ENCODE results near the gene MMP24. TPM values are rescaled to one million over a fixed set of nuclear protein-coding genes. Genes with fewer than 3 reads are reported as not detected.

Gene MMP24
- total and polyA plus RNA-seq, 2 experiments from 2014 or later, result 2.0 to 27.3 TPM

GRCh38 chr20:35225319-35226125 lies 968 bp upstream of the MMP24 start (continued):
- no peak for TF ChIP-seq REST (IDR thresholded peaks at IDR 0.05; ENCODE audit: unreplicated experiment)
- no peak for TF ChIP-seq ETS1 (IDR thresholded peaks at IDR 0.05)
- TF ChIP-seq JUNB (IDR thresholded peaks at IDR 0.05; ENCODE audit: unreplicated experiment), result no peak
- TF ChIP-seq EZH2 (IDR thresholded peaks at IDR 0.05; ENCODE audit: low read depth, unreplicated experiment), result no peak
- TF ChIP-seq NANOG (IDR thresholded peaks at IDR 0.05; ENCODE audit: borderline replicate concordance), result no peak
- TF ChIP-seq ZNF331 (CRISPR knock-in tag; IDR thresholded peaks at IDR 0.05; ENCODE audit: low read depth), result no peak
- TF ChIP-seq CREB1 (CRISPR knock-in tag; IDR thresholded peaks at IDR 0.05; ENCODE audit: low read depth), result no peak

GRCh38 chr20:35226884-35227681 lies 593 bp downstream of the MMP24 start:
- ATAC-seq (peak; percentile 83), DNase-seq (ENCODE audit: low spot score) (peak; percentile 82)
- H3K4me3 Mint-ChIP-seq, result peak overlapping the region; percentile 81
- Histone ChIP-seq H3K27ac (ENCODE audit: low read depth) (no peak overlapping the region), H3K36me3 (ENCODE audit: insufficient read depth) (no peaks in the 10 kb centered on the region), H3K4me2 (peak overlapping the region; percentile 88), H4K20me1 (replicated peaks; ENCODE audit: insufficient read depth) (peaks cover 4% of the 10 kb centered on the region), H3K27me3 (ENCODE audit: insufficient read depth) (peaks cover 10% of the 10 kb centered on the region; the same call in 1 of the 2 replicates), H3K4me3 (peak overlapping the region; percentile 61), H3K79me2 (replicated peaks; ENCODE audit: insufficient read depth) (peaks cover 6% of the 10 kb centered on the region; the same call in 1 of the 2 replicates), H3F3A (replicated peaks; ENCODE audit: low read depth) (0 out of 2 replicates have a peak, but pooled peaks cover 9% of the 10 kb centered on the region), H2AFZ (peak overlapping the region; percentile 47; the same call in 1 of the 2 replicates), H3K9me2 (ENCODE audit: insufficient read depth) (no peaks in the 10 kb centered on the region), H3K4me1 (ENCODE audit: insufficient read depth) (peaks cover 33% of the 10 kb centered on the region)
- H3K36me3 Mint-ChIP-seq (ENCODE audit: low read depth), result no peaks in the 10 kb centered on the region
- H3K27ac Mint-ChIP-seq, result no peak overlapping the region
- peaks cover 14% of the 10 kb centered on the region for H3K4me1 Mint-ChIP-seq
- H3K9me3 Mint-ChIP-seq, result no peaks in the 10 kb centered on the region; the same call in 1 of the 3 replicates
- peaks cover 17% of the 10 kb centered on the region for H3K27me3 Mint-ChIP-seq (ENCODE audit: insufficient read depth, low read depth, poor library complexity)
- no peak for TF ChIP-seq ZNF462 (CRISPR knock-in tag; IDR thresholded peaks at IDR 0.05)

Data from GM23338 (cell line).